PC-9 (cell line): Measurements from ENCODE around the gene SPON1.

Experiments used
- CTCF ChIP-seq: fragments of 200-600 bp; sonication (generic); conservative IDR thresholded peaks from 2 replicates; pipeline ENCODE4 v1.6.1; 2017; ENCODE audit warnings: mixed run types, antibody characterized with exemption, mild to moderate bottlenecking, moderate library complexity
- EZH2 ChIP-seq: fragments of 200-600 bp; sonication (generic); IDR thresholded peaks from 2 replicates; pipeline ENCODE4 v1.8.0; 2017; ENCODE audit warnings: antibody characterized with exemption, low read depth

GRCh38 chr11:14240951-14241350 is 278.4 kb downstream of the SPON1 start:
- no peak for TF ChIP-seq CTCF
- TF ChIP-seq EZH2: no peak
